ENCODE measurements around the gene PCLO.

DNA sequence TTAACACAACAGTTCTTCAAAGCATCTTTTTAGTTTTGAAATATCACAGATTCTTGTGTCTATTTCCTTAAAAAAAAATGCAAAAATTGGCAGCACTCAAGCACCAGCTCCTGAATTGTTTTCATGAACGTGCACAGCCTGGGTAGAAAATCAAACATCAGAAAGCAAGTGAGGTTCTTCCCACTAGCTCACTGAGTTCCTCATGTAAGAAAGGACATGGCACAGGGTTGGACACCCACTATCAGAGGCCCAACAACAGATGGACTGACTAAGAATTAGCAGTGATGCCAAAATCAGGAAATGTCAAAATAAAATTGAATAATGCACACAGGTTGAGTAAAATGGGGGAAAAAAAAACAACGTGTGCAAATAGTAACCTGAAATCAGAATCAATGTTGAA is 146.8 kb downstream of the PCLO start:
- no peak for TF ChIP-seq CTCF (IDR thresholded peaks at IDR 0.05)
- no peak for TF ChIP-seq POLR2A (IDR thresholded peaks at IDR 0.05)

Measured in body of pancreas (tissue), 4 donors.